Measurements from ENCODE around the gene PCBP2. TPM values are rescaled to one million over a fixed set of nuclear protein-coding genes. Genes with fewer than 3 reads are reported as not detected.

The PCBP2 gene
- total RNA-seq, 1 donor from 2014 or later = 488 TPM

- Histone ChIP-seq H3K36me3 (no peaks in the 10 kb centered on the region), H3K4me1 (peaks cover 40% of the 10 kb centered on the region), H3K4me3 (peak overlapping the region; percentile 63 to 73), H3K27me3 (no peaks in the 10 kb centered on the region), H3K9me3 (no peaks in the 10 kb centered on the region), H3K27ac (peak overlapping the region; percentile 99)
- TF ChIP-seq POLR2A (IDR thresholded peaks at IDR 0.05) (no peak), CTCF (IDR thresholded peaks at IDR 0.05) (no peak), POLR2AphosphoS5 (IDR thresholded peaks at IDR 0.05; ENCODE audit: insufficient read depth in 1 of 2, low read depth in 1 of 2) (no peak)
- no peak for DNase-seq (ENCODE audit: extremely low spot score in 2 of 2)
- intact Hi-C loops (cut with DNase I) = no loop called here
These were observed 40.3 kb downstream of the PCBP2 start for GRCh38 chr12:53492188-53492587.

- Histone ChIP-seq H3K27ac (peak overlapping the region; percentile 99), H3K4me3 (peak overlapping the region; percentile 63 to 73), H3K9me3 (no peaks in the 10 kb centered on the region), H3K36me3 (no peaks in the 10 kb centered on the region), H3K27me3 (no peaks in the 10 kb centered on the region), H3K4me1 (peaks cover 49% of the 10 kb centered on the region)
- no peak for DNase-seq (ENCODE audit: extremely low spot score in 2 of 2)
- TF ChIP-seq POLR2A (IDR thresholded peaks at IDR 0.05) (peak in 1 of 2 donors; percentile 65), POLR2AphosphoS5 (IDR thresholded peaks at IDR 0.05; ENCODE audit: insufficient read depth in 1 of 2, low read depth in 1 of 2) (peak; percentile 86 to 90), CTCF (IDR thresholded peaks at IDR 0.05) (no peak)
- intact Hi-C loops (cut with DNase I) = no loop called here
These were observed 41.1 kb downstream of the PCBP2 start for GRCh38 chr12:53492830-53493609.

GRCh38 chr12:53493610-53494391, 41.9 kb downstream of the PCBP2 start:
- DNase-seq (ENCODE audit: extremely low spot score in 2 of 2) = no peak
- TF ChIP-seq CTCF (IDR thresholded peaks at IDR 0.05) = no peak
- Histone ChIP-seq H3K27me3 (no peaks in the 10 kb centered on the region), H3K36me3 (no peaks in the 10 kb centered on the region), H3K4me1 (peaks cover 56% of the 10 kb centered on the region), H3K27ac (peak overlapping the region; percentile 99), H3K4me3 (peak overlapping the region; percentile 63 to 73), H3K9me3 (no peaks in the 10 kb centered on the region)
- intact Hi-C loops (cut with DNase I) = no loop called here

GRCh38 chr12:53495903-53496751, 44.2 kb downstream of the PCBP2 start:
- Histone ChIP-seq H3K36me3 (no peaks in the 10 kb centered on the region), H3K9me3 (no peaks in the 10 kb centered on the region), H3K27me3 (no peaks in the 10 kb centered on the region), H3K4me3 (peak overlapping the region in 1 of 2 donors; percentile 16), H3K4me1 (peaks cover 71% of the 10 kb centered on the region), H3K27ac (peak overlapping the region; percentile 99)
- intact Hi-C loops (cut with DNase I) = no loop called here
- DNase-seq (ENCODE audit: extremely low spot score in 2 of 2) = no peak
- TF ChIP-seq POLR2A (IDR thresholded peaks at IDR 0.05) (no peak), POLR2AphosphoS5 (IDR thresholded peaks at IDR 0.05; ENCODE audit: insufficient read depth in 1 of 2, low read depth in 1 of 2) (peak; percentile 27 to 71), CTCF (IDR thresholded peaks at IDR 0.05) (no peak)
